MCF 10A (cell line): Measurements from ENCODE around the gene PRRG4. TPM values are rescaled to one million over a fixed set of nuclear protein-coding genes. Genes with fewer than 3 reads are reported as not detected.

Source experiments
- BruUV-seq: library from RNA; stranded (reverse); fragments of 400-500 nt; replicated peaks from 2 replicates; lab custom pipeline; 2021; lab: Mats Ljungman, UMichigan
- CTCF ChIA-PET: fragments of 300-600 bp; sonication (Branson Sonifier 250); formaldehyde crosslinking; extraction: SDS; loops from one replicate; lab custom pipeline; 2021; ENCODE audit warnings: antibody characterized with exemption, inconsistent platforms; lab: Yijun Ruan, JAX
- POLR2A ChIA-PET: fragments of 300-600, 350-650 bp; sonication (Branson Sonifier 250); formaldehyde crosslinking; extraction: SDS; loops from one replicate; lab custom pipeline; 2020; ENCODE audit warnings: antibody characterized with exemption, inconsistent platforms; lab: Yijun Ruan, JAX
- DNase-seq: peaks from one replicate; pipeline ENCODE4 v3.0.0-alpha.2; 2018; ENCODE audit not compliant: unreplicated experiment
- H3K27ac Mint-ChIP-seq: one replicate; pipeline ENCODE4 v1.8.0; 2022; ENCODE audit warnings: mild to moderate bottlenecking, low read depth, mixed read lengths; ENCODE audit not compliant: unreplicated experiment
- H3K27me3 Mint-ChIP-seq: one replicate; pipeline ENCODE4 v1.8.0; 2022; ENCODE audit warnings: mixed read lengths; ENCODE audit not compliant: insufficient read depth, unreplicated experiment
- H3K36me3 Mint-ChIP-seq: one replicate; pipeline ENCODE4 v1.8.0; 2022; ENCODE audit warnings: mild to moderate bottlenecking, moderate library complexity, mixed read lengths; ENCODE audit not compliant: insufficient read depth, unreplicated experiment
- H3K4me1 Mint-ChIP-seq: one replicate; pipeline ENCODE4 v1.8.0; 2022; ENCODE audit warnings: mixed read lengths; ENCODE audit not compliant: insufficient read depth, unreplicated experiment
- H3K4me3 Mint-ChIP-seq: one replicate; pipeline ENCODE4 v1.8.0; 2022; ENCODE audit warnings: mild to moderate bottlenecking, moderate library complexity, mixed read lengths; ENCODE audit not compliant: unreplicated experiment
- H3K9me3 Mint-ChIP-seq: one replicate; pipeline ENCODE4 v1.8.0; 2022; ENCODE audit warnings: mixed read lengths; ENCODE audit not compliant: unreplicated experiment
- intact Hi-C: fragments of 100-400 bp; cut with micrococcal nuclease; formaldehyde crosslinking; loops from 2 replicates; pipeline ENCODE4 v1.14.1; 2022
- total RNA-seq: library from RNA; stranded (reverse); gene quantifications from 2 replicates; pipeline ENCODE4 v1.2.3, GENCODE V29; 2022
- TF ChIP-seq, protein P1 (sequence below): fragments of 200-600 bp; IDR thresholded peaks from one replicate; pipeline ENCODE4 v1.8.0; 2022; ENCODE audit warnings: antibody characterized with exemption, mild to moderate bottlenecking; ENCODE audit not compliant: unreplicated experiment

PRRG4 gene
- total RNA-seq, 1 experiment from 2014 or later = 1.1 TPM

GRCh38 chr11:32894149-32894827 lies 64.6 kb downstream of the PRRG4 start:
- intact Hi-C loops = loop anchor here (1.0 to 5.0 kb wide), 2 partner anchors 67 to 85 kb away; partner anchors contain the start of gene PRRG4
- H3K27me3 Mint-ChIP-seq = no peaks in the 10 kb centered on the region
- no peaks in the 10 kb centered on the region for H3K9me3 Mint-ChIP-seq
- H3K36me3 Mint-ChIP-seq = peaks cover 19% of the 10 kb centered on the region
- TF ChIP-seq, protein P1, sequence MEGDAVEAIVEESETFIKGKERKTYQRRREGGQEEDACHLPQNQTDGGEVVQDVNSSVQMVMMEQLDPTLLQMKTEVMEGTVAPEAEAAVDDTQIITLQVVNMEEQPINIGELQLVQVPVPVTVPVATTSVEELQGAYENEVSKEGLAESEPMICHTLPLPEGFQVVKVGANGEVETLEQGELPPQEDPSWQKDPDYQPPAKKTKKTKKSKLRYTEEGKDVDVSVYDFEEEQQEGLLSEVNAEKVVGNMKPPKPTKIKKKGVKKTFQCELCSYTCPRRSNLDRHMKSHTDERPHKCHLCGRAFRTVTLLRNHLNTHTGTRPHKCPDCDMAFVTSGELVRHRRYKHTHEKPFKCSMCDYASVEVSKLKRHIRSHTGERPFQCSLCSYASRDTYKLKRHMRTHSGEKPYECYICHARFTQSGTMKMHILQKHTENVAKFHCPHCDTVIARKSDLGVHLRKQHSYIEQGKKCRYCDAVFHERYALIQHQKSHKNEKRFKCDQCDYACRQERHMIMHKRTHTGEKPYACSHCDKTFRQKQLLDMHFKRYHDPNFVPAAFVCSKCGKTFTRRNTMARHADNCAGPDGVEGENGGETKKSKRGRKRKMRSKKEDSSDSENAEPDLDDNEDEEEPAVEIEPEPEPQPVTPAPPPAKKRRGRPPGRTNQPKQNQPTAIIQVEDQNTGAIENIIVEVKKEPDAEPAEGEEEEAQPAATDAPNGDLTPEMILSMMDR = no peak
- peak; percentile 90 for DNase-seq
- H3K4me3 Mint-ChIP-seq = peak overlapping the region; percentile 97
- ChIA-PET CTCF (interaction anchor here (0.5 to 1.8 kb wide), 9 partner anchors 12 to 1336 kb away, joined by 3 to 7 read pairs (median 3); no protein-coding TSS in a partner anchor), POLR2A (interaction anchor here (0.6 to 6.1 kb wide), 28 partner anchors 8 to 1648 kb away, joined by 3 to 76 read pairs (median 4); partner anchors contain the start of genes CSTF3, EIF3M, PRRG4 and TCP11L1)
- peak overlapping the region; percentile 89 for H3K27ac Mint-ChIP-seq
- BruUV-seq = TSS peak; percentile 70
- H3K4me1 Mint-ChIP-seq = peaks cover 25% of the 10 kb centered on the region

- POLR2A ChIA-PET = interaction anchor here (0.6 to 6.1 kb wide), 20 partner anchors 8 to 1649 kb away, joined by 3 to 76 read pairs (median 6); partner anchors contain the start of genes CSTF3, EIF3M, PRRG4 and TCP11L1
- Mint-ChIP-seq H3K4me1 (peaks cover 31% of the 10 kb centered on the region), H3K4me3 (peak overlapping the region; percentile 97), H3K27ac (peak overlapping the region; percentile 89), H3K9me3 (no peaks in the 10 kb centered on the region), H3K36me3 (peaks cover 20% of the 10 kb centered on the region), H3K27me3 (no peaks in the 10 kb centered on the region)
- BruUV-seq = no TSS peak
- intact Hi-C loops = loop anchor here (1.0 to 5.0 kb wide), 2 partner anchors 68 to 86 kb away; partner anchors contain the start of gene PRRG4
- no peak for DNase-seq
- TF ChIP-seq, protein P1 = no peak
- CTCF ChIA-PET = interaction anchor here (0.6 to 1.8 kb wide), 7 partner anchors 9 to 308 kb away, joined by 3 to 7 read pairs (median 3); no protein-coding TSS in a partner anchor
Measured at GRCh38 chr11:32894921-32895320, 65.2 kb downstream of the PRRG4 start.

- ChIA-PET CTCF (interaction anchor here (0.5 to 1.8 kb wide), 10 partner anchors 8 to 807 kb away, joined by 3 to 6 read pairs (median 3); no protein-coding TSS in a partner anchor), POLR2A (interaction anchor here (0.7 to 6.1 kb wide), 8 partner anchors 10 to 311 kb away, joined by 3 to 76 read pairs (median 8); partner anchors contain the start of genes EIF3M and PRRG4)
- H3K36me3 Mint-ChIP-seq = peaks cover 20% of the 10 kb centered on the region
- no TSS peak for BruUV-seq
- TF ChIP-seq, protein P1 = no peak
- no peaks in the 10 kb centered on the region for H3K27me3 Mint-ChIP-seq
- intact Hi-C loops = no loop called here
- no peaks in the 10 kb centered on the region for H3K9me3 Mint-ChIP-seq
- peak overlapping the region; percentile 45 for H3K4me3 Mint-ChIP-seq
- H3K4me1 Mint-ChIP-seq = peaks cover 33% of the 10 kb centered on the region
- no peak for DNase-seq
- peak overlapping the region; percentile 89 for H3K27ac Mint-ChIP-seq
Measured at GRCh38 chr11:32895471-32895870, 65.7 kb downstream of the PRRG4 start.

GRCh38 chr11:32897103-32897502 lies 67.4 kb downstream of the PRRG4 start:
- BruUV-seq = no TSS peak

More at GRCh38 chr11:32897103-32897502, 67.4 kb downstream of the PRRG4 start:
- peaks cover 13% of the 10 kb centered on the region for H3K36me3 Mint-ChIP-seq
- ChIA-PET POLR2A (interaction anchor here (0.6 to 6.1 kb wide), 4 partner anchors 67 to 1004 kb away, joined by 3 to 76 read pairs (median 8); partner anchors contain the start of genes DEPDC7, EIF3M and PRRG4), CTCF (interaction anchor here (0.7 to 1.3 kb wide), 3 partner anchors 57 to 1403 kb away, joined by 3 to 8 read pairs (median 4); no protein-coding TSS in a partner anchor)
- no peaks in the 10 kb centered on the region for H3K9me3 Mint-ChIP-seq
- TF ChIP-seq, protein P1 = no peak
- no peak for DNase-seq
- H3K4me3 Mint-ChIP-seq = no peak overlapping the region
- H3K4me1 Mint-ChIP-seq = peaks cover 37% of the 10 kb centered on the region
- H3K27ac Mint-ChIP-seq = no peak overlapping the region
- H3K27me3 Mint-ChIP-seq = no peaks in the 10 kb centered on the region
- intact Hi-C loops = no loop called here
